Left renal cortex interstitium (tissue), 4 donors: Measurements from ENCODE around the gene MKRN2. TPM values are rescaled to one million over a fixed set of nuclear protein-coding genes. Genes with fewer than 3 reads are reported as not detected.
"Not testable (repeated sequence)": the region's sequence is repeated elsewhere in the genome, so short reads cannot be mapped to it uniquely, and the experiment has no call there.

ENCODE experiments used
- DNase-seq, 4 donors: peaks; one replicate each; pipeline ENCODE4 v3.0.0-alpha.2; 2013; ENCODE audit warnings: low read depth in 4 of 4, low spot score in 2 of 4, missing footprints in 1 of 4
- polyA plus RNA-seq, 4 donors: library from polyadenylated mRNA; unstranded; fragments of 120-200 nt; gene quantifications; one replicate each; pipeline ENCODE4 v1.2.1, GENCODE V29; 2013; ENCODE audit not compliant: insufficient read length in 4 of 4

MKRN2 gene, protein sequence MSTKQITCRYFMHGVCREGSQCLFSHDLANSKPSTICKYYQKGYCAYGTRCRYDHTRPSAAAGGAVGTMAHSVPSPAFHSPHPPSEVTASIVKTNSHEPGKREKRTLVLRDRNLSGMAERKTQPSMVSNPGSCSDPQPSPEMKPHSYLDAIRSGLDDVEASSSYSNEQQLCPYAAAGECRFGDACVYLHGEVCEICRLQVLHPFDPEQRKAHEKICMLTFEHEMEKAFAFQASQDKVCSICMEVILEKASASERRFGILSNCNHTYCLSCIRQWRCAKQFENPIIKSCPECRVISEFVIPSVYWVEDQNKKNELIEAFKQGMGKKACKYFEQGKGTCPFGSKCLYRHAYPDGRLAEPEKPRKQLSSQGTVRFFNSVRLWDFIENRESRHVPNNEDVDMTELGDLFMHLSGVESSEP
- 10 to 100 TPM; 44.0 to 49.9 (median 47.4) TPM for polyA plus RNA-seq

DNA sequence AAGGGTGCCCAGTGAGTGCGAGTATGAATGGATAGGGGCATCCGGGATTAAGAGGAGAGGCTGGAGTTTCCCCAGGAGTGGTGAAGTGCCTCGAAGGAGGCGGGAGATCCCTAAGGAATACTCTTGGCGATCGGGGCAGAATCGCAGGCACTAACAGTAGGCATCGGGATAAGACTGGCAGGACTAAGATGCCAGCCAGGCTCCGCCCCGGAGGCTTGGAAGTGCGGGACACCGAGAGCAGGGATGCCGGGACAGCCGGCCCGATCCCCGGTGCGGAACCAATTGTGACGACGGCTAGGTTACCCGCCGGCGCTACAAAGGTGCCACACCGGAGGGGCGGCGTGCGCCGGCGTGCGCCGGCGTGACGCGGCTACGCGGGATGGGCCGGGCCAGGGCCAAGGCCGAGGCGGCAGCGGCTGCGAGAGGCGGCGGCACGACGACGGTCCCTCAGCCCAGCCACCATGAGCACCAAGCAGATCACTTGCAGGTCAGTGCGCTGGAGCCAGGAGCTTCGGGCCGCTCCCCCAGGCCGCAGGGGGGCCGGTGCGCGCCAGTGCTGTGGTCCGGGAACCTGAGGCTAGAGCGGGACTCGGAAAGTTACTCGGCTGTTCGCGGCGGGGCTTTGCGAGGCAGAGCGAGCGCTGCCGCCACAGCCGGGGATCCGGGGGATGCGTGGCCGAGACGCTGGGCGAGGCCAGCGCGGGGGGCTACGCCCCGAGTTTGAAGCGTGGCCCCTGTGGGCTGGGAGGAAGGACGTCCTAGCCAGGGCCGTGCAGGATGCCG lies at the start of gene MKRN2:
Gene MKRN2, plus strand, starts transcription at position 398 of the 783 bp plus-strand sequence. Its CDS starts 64 bp downstream, at position 462.
- peak; percentile 76 to 87 (median 80) for DNase-seq

DNA sequence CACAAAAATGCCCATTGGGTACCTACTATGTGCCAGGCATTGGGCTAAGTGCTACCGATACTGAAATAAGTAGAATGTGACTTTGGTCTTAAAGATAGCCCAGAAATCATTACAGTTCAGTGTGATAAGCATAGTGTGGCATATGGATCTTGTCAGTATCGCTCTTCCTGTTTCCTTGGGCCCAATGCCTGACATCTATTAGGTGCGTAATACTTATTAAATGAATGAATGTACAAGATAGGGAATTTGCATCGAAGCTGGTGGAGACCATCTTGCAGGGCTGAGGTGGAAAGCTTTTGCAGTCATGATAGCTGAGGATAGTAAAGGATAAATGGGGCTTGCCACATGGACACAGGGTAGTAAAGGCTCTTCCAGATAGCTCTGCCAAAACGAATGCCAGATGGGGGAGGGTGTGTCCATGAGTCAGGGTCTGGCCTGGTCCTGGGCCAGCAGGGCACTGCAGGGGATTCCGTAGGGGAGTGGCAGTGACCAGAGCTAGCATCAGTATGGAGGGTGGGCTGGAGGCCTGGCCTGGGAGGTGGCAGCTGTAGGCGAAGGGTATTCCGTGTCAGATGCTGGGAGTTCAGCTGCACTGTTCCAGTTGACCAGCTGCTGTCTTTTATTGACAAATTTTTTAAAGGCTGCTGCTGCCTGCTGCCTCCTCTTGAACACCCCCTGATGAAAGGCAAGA lies 49.2 kb upstream of the MKRN2 start:
- no peak for DNase-seq

DNA sequence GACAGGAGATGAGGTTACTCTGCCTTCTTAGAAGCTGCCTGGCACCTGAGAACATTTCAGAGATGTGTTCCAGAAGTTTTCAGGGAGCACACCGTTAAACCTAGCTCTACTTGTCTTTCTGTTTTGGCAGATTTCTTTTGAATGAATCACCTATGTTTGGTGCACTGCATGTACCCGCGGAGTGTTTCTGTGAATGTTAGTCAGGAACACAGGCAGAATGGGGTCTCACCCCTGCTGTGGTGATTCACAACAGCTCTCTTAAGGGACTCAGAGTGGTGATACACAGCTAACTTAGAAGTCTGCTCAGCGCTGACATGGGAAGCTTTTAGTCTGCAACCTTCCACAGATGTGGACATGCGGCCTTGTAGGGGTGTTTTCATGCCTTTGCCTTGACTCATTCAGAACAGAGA lies 48.6 kb upstream of the MKRN2 start:
- no peak for DNase-seq

DNA sequence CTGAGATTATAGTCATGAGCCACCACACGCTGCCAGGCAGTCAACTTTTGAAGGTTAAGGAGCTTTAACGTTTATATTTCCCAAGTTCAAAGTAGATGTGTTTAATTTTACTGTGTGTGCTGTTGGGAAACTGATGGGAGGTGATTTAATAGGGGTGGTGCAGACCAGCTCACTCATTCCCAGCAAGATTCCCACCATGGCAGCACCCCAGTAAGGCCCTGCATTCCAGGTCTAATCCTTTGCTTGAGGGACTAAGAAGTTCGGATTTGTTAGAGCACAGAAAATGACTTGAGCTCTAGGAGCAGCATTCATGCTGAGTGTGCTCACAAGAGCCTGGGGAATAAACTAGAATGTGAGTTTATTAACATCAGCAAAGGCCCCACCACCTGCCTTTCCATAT lies 47.4 kb upstream of the MKRN2 start:
- DNase-seq = no peak

DNA sequence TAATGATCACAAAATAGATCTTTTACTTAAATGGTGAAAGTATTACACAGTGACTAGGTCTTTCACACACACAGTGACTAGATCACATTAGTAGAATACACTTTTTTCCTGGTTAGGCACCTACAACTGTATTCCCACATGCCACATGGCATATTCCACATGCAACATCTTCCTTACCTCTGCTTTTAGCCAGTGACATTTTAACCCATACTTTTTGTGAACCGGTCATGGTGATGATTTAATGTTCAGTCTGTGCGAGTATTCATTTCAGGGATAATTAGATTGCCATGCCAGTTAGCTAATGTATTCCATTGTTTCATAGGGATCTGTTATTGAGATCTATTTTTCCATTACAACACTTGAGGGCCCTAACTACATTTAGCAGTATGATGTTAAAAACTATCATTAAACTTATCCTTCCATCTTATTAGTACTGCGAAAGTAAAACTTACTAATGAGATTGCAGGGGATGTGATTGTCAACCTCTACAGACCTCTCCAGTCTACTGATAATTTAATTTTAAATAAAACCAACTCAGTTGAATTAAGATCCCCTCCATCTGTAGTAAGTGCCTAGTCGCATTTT lies 44.3 kb upstream of the MKRN2 start:
- no peak for DNase-seq

DNA sequence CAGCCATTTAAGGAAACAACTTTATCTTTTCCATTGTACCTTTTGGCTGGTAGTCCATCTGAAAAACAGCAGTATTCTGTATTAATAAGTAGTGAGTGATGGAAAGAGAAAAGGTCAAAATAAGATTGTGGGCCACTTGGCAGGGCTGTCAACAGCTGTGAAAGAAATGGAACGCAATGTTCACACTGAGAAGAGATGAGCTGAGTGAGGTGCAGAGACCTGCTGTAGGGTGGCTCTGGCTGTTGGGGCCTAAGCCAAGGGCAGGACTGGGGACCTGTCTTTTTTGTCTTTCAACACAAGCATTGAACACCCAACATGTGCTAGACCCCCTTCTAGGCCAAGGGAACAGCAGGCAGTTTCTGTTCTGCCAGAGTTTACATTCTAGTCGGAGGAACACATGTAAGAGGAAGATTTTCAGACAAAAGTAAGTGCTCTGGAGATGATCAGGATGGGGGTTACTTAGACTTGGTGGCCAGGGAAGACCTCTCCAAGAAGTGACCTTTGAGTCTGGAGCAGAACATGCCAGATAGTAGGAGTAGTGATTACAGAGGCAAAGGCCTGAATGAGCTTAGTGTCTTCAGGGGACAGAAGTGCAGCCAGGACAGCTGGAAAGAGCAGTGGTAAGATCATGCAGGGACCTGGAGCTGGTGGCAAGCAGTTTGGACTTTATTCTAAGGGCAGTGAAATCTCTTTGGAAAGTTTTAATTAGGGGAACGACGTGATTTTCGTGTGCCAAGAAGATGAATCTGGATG lies 43.0 kb upstream of the MKRN2 start:
- no peak for DNase-seq

DNA sequence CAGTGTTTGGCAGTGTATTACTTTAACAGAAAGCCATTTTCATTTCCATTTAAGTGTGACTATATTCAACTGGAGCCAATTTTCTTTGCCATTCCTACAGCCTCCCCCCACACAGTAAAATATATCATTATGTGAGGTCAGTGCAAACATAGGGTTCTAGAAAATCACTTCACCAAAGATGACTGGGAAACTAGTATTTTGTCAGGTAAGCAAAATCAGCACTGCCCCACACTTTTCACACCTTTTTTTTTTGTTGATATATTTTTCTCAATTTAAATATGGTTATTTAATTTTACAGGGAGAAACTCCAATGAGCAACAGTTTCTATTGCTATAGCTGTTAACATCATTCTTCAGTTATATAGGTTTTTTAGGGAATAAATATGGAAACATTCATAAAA lies 41.3 kb upstream of the MKRN2 start:
- no peak for DNase-seq

DNA sequence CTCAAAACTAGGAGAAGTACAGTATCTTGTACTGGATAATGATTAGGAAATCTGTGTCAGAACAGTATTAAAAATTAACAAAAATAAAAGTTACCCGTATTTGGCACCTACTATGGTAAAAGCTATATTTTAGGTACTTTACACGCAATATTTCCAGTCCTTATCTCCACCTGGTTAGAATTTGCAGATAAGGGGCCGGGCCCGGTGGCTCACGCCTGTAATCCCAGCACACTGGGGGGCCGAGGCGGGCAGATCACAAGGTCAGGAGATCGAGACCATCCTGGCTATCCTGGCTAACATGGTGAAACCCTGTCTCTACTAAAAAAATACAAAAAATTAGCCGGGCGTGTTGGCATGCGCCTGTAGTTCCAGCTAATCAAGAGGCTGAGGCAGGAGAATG lies 40.0 kb upstream of the MKRN2 start:
- DNase-seq = no peak

DNA sequence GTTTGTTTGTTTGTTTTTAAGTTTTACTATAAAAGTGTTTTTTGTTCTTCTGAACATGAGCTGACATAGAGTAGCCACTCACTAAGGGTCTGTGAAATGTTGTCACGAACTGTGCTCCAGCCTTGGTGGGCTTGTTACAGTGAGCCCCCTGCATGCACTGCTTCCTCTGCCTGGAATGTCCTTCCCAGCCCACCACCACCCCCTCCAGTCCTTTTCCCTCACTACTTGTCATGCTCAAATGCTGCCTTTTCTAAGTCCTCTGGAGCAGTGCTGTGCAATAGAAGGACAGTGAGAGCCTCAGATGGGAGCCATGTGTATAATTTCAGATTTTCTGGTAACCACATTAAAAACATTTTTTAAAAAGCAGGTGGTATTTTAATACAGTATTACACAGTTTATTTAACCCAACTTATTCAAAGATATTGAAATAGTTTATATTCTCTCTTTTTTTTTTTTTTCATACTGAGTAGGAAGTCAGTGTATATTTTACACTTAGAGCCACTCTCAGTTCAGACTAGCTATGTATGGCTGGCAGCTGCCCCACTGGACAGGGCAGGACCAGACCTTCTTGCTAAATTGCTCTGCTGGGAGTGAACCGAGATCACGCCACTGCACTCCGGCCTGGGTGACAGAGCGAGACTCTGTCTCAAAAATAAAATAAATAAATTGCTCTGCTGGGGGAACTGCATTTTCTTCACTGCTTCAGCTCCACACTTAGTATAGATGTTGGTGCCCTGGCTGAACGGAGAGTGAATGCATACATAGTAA lies 38.4 kb upstream of the MKRN2 start:
- DNase-seq = no peak

DNA sequence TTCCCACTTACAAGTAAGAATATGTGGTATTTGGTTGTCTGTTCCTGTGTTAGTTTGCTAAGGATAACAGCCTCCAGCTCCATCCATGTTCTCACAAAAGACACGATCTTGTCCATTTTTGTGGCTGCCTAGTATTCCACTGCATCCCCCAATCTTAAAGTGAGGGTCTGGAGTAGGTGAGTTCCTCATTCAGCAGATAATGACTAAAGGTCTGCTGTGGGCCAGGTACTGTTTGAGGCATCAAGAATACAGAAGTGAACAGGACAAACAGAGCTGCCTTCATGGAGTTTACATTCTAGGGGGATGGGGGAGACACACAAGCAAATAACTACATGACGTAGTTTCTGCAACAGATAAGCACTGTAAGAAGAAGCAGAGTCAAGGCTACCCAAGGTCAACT lies 35.9 kb upstream of the MKRN2 start:
- DNase-seq = no peak

DNA sequence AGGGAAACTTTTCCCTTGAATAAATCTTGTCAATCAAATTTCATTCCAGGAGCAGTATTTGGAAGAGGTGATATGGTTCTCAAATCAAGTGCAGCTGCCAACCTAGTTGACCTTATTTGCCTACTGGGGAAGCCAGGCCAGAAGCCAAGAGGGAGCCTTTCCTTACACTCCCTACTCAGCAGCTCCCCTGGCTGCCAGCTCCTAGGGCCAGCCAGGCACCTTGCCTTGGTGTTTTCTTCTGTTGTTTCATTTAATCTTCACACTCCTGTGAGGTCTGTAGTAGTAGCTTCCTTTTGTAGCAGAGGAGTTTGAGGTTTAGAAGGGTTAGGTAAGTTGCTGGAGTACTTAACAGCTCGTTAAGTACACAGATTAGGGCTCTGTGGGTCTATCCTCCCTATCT lies 34.2 kb upstream of the MKRN2 start:
- DNase-seq = no peak

DNA sequence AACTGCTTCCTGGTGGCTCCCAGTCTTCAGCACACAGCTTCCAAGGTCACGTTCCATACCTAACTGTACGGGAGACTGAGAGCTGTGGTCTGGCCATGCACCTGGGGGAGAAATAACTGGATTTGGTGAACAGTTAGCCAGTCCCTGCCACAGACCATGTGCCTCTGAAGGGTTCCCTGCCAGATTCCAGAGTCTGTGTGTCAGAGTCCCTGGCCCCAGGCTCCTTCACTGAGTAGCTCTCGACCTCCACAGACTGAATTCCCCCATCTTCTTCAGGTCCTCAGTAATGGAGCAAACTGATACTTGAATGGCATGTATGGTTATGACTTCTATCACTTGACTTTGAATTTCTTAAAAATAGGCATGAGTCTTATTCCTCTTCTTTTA lies 29.1 kb upstream of the MKRN2 start:
- no peak for DNase-seq

DNA sequence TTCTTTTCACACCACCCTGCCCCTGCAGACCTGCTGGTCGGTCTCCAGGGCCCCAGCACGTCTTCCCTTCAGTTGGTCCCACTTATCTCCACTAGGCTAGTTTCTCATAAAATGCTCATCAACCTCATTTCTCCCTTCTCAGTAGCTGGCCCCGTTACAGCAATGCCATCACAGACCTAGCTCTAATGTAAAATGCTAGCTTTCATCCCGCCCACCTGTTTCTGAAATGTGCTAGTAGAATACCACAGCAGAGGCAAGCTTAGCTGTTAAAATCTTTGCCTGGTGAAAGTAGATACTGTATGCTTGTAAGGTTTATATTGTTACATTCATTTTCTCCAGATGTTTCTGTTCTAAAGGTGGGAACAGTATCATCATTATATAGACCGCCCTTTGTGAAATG lies 24.7 kb upstream of the MKRN2 start:
- no peak for DNase-seq

DNA sequence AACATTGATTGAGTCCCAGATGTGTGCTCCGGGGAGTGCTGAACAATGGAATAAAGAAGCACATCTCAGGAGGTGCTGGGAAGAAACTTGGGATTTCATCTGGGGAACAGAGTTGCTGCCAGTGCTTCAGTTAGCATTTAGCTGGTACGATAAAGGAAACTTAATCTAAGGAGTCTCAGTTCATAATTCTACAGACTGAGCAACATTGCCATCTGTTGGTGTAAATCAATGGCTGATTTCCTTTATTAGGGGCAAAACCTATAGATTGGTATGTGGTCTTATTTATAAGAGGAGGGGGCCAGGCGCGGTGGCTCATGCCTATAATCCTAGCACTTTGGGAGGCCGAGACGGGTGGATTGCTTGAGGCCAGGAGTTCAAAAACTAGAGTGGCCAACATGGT lies 20.5 kb upstream of the MKRN2 start:
- DNase-seq = no peak

DNA sequence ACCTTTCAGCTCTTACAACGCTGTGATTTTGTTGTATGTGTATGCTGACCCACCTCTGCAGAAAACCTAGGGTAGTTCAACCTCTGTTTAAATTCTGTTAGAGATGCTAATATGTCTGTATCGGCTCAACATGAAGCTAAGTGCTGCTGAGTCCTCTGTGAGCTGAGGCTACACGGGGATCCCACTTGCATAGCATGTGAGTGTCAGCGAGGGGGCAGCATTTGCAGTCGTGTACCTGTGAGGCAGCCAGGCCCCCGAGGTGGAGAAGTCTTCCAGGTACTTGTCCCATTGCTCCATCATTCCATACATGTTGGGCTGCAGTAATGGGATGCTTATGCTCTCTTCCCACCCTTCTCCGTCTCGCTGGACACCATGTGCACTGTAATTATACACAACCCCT lies 15.3 kb upstream of the MKRN2 start:
- DNase-seq = no peak

DNA sequence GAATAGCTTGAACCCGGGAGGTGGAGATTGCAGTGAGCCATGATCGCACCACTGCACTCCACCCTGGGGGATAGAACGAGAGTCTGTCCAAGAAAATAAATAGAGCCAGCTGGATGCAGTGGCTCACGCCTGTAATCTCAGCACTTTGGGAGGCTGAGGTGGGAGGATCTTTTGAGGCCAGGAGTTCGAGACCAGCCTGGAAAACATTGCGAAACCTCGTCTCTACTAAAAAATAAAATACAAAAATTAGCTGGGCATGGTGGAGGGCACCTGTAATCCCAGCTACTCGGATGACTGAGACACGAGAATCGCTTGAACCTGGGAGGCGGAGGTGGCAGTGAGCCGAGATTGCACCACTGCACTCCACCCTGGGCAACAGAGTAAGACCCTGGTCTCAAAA lies 13.4 kb upstream of the MKRN2 start:
- DNase-seq = not testable (repeated sequence)

DNA sequence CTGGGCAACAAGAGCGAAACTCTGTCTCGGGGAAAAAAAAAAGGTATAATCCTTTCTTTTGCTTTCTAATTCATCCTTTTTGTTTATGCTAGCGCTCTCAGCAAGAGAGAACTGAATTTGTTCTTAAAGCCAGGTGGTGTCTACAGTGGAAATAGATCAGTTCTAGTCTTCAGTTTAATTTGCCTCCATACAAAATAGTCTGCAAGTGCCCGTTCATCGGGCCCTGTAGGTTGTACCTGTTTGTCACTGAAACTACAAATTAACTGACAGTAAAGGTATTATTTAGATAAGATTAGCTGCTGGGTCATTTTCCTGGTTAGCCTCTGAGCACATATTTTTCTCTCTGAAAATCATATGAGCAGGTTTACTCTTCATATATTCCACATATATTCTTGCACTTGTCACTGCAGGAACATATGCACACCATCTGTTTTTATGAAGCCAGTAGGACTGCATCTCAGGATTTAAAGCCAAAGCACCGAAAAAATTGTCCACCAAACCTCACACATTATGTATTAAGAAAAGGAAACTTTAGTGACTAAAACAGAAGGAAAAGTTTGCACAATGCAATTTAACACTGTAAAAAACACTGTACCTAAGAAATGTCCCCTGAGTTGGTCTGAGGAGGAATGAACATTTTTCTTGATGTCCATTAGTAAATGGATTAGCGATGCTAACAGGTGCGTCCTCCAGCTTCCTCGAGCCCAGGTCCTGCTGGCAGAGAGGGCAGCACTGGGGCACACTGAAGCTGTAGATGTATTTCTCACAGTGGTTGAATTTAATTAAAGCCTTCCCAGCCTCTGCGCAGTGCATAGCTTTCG lies 12.0 kb upstream of the MKRN2 start:
- no peak for DNase-seq

DNA sequence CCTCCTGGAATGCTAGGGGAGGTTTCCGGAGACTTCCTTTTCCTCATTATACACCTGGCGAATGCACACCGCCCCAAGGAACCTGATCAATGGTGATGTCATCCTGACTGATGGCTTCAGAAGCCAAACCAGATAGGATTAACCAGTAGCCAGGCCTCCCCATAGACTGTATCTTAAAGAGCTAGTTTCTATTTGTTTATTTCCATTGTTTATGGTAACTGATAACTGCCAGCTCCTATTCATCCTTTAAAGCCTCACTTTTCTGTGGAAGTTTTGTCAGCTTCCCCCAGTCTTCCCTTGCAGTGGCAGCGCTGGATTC lies 11.5 kb upstream of the MKRN2 start, which contains the start of gene MKRN2OS:
Gene MKRN2OS, minus strand, starts transcription at position 27 of the 319 bp plus-strand sequence. CDS start 35 bp downstream, outside the sequence.
- DNase-seq = peak in 1 of 4 donors; percentile 59
